ENCODE results near the gene ACOXL.

DNA sequence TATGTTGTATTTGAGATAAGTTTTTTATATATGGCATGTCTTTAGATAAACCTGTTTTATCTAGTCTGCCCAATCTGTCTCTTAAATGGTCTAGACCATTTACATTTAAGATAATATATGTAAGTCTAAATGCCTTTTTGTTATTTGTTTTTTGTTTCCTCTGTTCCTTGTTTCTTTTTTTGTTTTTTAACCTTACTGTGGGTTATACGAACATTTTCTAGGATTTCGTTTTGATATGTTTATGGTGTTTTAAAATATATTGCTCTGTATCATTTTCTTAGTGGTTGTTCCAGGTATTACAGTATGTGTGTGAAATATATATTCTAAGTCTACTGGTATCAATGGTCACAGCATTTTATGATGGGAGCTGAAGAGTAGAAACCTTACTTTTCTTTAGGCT lies 401.7 kb downstream of the ACOXL start:
- TF ChIP-seq, protein P1, sequence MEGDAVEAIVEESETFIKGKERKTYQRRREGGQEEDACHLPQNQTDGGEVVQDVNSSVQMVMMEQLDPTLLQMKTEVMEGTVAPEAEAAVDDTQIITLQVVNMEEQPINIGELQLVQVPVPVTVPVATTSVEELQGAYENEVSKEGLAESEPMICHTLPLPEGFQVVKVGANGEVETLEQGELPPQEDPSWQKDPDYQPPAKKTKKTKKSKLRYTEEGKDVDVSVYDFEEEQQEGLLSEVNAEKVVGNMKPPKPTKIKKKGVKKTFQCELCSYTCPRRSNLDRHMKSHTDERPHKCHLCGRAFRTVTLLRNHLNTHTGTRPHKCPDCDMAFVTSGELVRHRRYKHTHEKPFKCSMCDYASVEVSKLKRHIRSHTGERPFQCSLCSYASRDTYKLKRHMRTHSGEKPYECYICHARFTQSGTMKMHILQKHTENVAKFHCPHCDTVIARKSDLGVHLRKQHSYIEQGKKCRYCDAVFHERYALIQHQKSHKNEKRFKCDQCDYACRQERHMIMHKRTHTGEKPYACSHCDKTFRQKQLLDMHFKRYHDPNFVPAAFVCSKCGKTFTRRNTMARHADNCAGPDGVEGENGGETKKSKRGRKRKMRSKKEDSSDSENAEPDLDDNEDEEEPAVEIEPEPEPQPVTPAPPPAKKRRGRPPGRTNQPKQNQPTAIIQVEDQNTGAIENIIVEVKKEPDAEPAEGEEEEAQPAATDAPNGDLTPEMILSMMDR (IDR thresholded peaks at IDR 0.05; ENCODE audit: insufficient read depth, low read depth, low read length) = no peak
- no peak for TF ChIP-seq EZH2 (IDR thresholded peaks at IDR 0.05; ENCODE audit: insufficient read depth, low read length)

All from astrocyte (in vitro differentiated cells and primary cell).